Activated CD8-positive, alpha-beta memory T cell treated with anti-CD3 and anti-CD28 coated beads, Interleukin-2, amount 10 ng/mL, durations not matched to agents 7 days and 5 days (primary cell): ENCODE results near the gene E2F2. TPM values are rescaled to one million over a fixed set of nuclear protein-coding genes. Genes with fewer than 3 reads are reported as not detected.

Experiments
- ATAC-seq: fragments of 150-1000 bp; cut with Tn5 transposase; one replicate; pipeline ENCODE4 v1.10.0; 2021; ENCODE audit warnings: moderate library complexity
- CTCF ChIA-PET: fragments of 350-600 bp; sonication (Branson Sonifier 250); formaldehyde crosslinking; loops from one replicate; lab custom pipeline; 2021; ENCODE audit warnings: antibody characterized with exemption; lab: Charles Lee
- DNase-seq: peaks from one replicate; pipeline ENCODE4 v3.0.0-alpha.2; 2020
- H3K27ac Mint-ChIP-seq: one replicate; pipeline ENCODE4 v1.8.0; 2021; ENCODE audit warnings: mild to moderate bottlenecking, mixed read lengths
- H3K27me3 Mint-ChIP-seq: one replicate; pipeline ENCODE4 v1.8.0; 2021; ENCODE audit warnings: mixed read lengths
- H3K36me3 Mint-ChIP-seq: one replicate; pipeline ENCODE4 v1.8.0; 2021; ENCODE audit warnings: mild to moderate bottlenecking, mixed read lengths
- H3K4me1 Mint-ChIP-seq: one replicate; pipeline ENCODE4 v1.8.0; 2021; ENCODE audit warnings: mixed read lengths
- H3K4me3 Mint-ChIP-seq: one replicate; pipeline ENCODE4 v1.8.0; 2021; ENCODE audit warnings: mild to moderate bottlenecking, moderate library complexity, mixed read lengths
- H3K9me3 Mint-ChIP-seq: one replicate; pipeline ENCODE4 v1.8.0; 2022; ENCODE audit warnings: low read depth, mixed read lengths
- total RNA-seq, 2 experiments: library from RNA; stranded (reverse); gene quantifications; one replicate each; pipeline ENCODE4 v1.2.3, GENCODE V29; 2021

Gene E2F2
- total RNA-seq, 2 experiments from 2014 or later = 77.4 to 103 TPM

DNA sequence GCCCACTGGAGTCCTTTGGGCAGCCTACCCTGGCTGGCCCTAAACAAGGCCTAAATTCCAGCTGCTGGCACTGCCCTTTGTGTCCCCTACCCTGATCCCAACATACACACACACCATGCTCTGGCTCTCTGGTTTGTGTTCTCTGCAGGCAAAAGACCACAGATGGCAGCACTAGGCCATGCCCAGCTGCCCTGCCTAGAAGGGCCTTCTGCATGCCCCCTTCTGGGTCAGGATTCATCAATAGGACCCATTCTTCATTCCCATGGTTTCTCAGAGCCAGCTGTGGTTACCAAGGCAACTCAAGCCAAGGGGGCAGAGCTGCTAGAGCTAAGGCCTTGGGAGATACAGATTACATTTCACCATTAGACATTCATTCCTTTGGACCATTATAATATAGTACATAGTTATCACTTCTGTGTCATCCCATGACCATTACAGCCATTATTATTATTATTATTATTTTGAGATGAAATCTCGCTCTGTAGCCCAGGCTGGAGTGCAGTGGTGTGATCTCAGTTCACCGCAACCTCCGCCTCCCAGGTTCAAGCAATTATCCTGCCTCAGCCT is 64.5 kb downstream of the E2F2 start:
- ATAC-seq (no peak), DNase-seq (no peak)
- CTCF ChIA-PET = interaction anchor here (1.4 kb wide), 1 partner anchor 171 kb away, joined by 4 read pairs; no protein-coding TSS in a partner anchor
- H3K27me3 Mint-ChIP-seq = peaks cover 5% of the 10 kb centered on the region
- no peak overlapping the region for H3K27ac Mint-ChIP-seq
- H3K36me3 Mint-ChIP-seq = no peaks in the 10 kb centered on the region
- no peaks in the 10 kb centered on the region for H3K4me1 Mint-ChIP-seq
- no peak overlapping the region for H3K4me3 Mint-ChIP-seq
- H3K9me3 Mint-ChIP-seq = no peaks in the 10 kb centered on the region

- CTCF ChIA-PET = no interaction called here
- no peak overlapping the region for H3K27ac Mint-ChIP-seq
- no peak overlapping the region for H3K4me3 Mint-ChIP-seq
- ATAC-seq (no peak), DNase-seq (no peak)
- H3K9me3 Mint-ChIP-seq = no peaks in the 10 kb centered on the region
- peaks cover 23% of the 10 kb centered on the region for H3K27me3 Mint-ChIP-seq
- no peaks in the 10 kb centered on the region for H3K36me3 Mint-ChIP-seq
- H3K4me1 Mint-ChIP-seq = no peaks in the 10 kb centered on the region
Observed at GRCh38 chr1:23463286-23463685, 67.7 kb downstream of the E2F2 start.

- H3K9me3 Mint-ChIP-seq = no peaks in the 10 kb centered on the region
- H3K27ac Mint-ChIP-seq = no peak overlapping the region
- H3K36me3 Mint-ChIP-seq = no peaks in the 10 kb centered on the region
- H3K4me1 Mint-ChIP-seq = no peaks in the 10 kb centered on the region
- H3K27me3 Mint-ChIP-seq = peaks cover 26% of the 10 kb centered on the region
- no peak overlapping the region for H3K4me3 Mint-ChIP-seq
- no peak for DNase-seq
- no peak for ATAC-seq
- CTCF ChIA-PET = interaction anchor here (0.9 kb wide), 1 partner anchor 21 kb away, joined by 4 read pairs; no protein-coding TSS in a partner anchor
Observed at GRCh38 chr1:23462766-23463165, 68.3 kb downstream of the E2F2 start.

- no peak overlapping the region for H3K27ac Mint-ChIP-seq
- no peak overlapping the region for H3K4me3 Mint-ChIP-seq
- DNase-seq (no peak), ATAC-seq (no peak)
- H3K36me3 Mint-ChIP-seq = no peaks in the 10 kb centered on the region
- peaks cover 5% of the 10 kb centered on the region for H3K4me1 Mint-ChIP-seq
- H3K27me3 Mint-ChIP-seq = peaks cover 26% of the 10 kb centered on the region
- CTCF ChIA-PET = interaction anchor here (0.6 kb wide), 2 partner anchors 36 to 47 kb away, joined by 3 read pairs; no protein-coding TSS in a partner anchor
- no peaks in the 10 kb centered on the region for H3K9me3 Mint-ChIP-seq
Observed at GRCh38 chr1:23461050-23461449, 70.0 kb downstream of the E2F2 start.

- no peak overlapping the region for H3K27ac Mint-ChIP-seq
- H3K36me3 Mint-ChIP-seq = no peaks in the 10 kb centered on the region
- no peak for ATAC-seq
- H3K4me3 Mint-ChIP-seq = no peak overlapping the region
- H3K4me1 Mint-ChIP-seq = peaks cover 5% of the 10 kb centered on the region
- no peaks in the 10 kb centered on the region for H3K9me3 Mint-ChIP-seq
- CTCF ChIA-PET = interaction anchor here (1.0 kb wide), 1 partner anchor 20 kb away, joined by 3 read pairs; no protein-coding TSS in a partner anchor
- no peak for DNase-seq
- H3K27me3 Mint-ChIP-seq = peaks cover 28% of the 10 kb centered on the region
Observed at GRCh38 chr1:23460519-23460918, 70.5 kb downstream of the E2F2 start.

- ATAC-seq (no peak), DNase-seq (no peak)
- H3K9me3 Mint-ChIP-seq = no peaks in the 10 kb centered on the region
- peaks cover 5% of the 10 kb centered on the region for H3K4me1 Mint-ChIP-seq
- H3K27me3 Mint-ChIP-seq = peaks cover 33% of the 10 kb centered on the region
- H3K36me3 Mint-ChIP-seq = no peaks in the 10 kb centered on the region
- CTCF ChIA-PET = no interaction called here
- no peak overlapping the region for H3K27ac Mint-ChIP-seq
- no peak overlapping the region for H3K4me3 Mint-ChIP-seq
Observed at GRCh38 chr1:23459338-23459757, 71.7 kb downstream of the E2F2 start.

Other genes starting within 250 kb of the E2F2 start
- 100 to 1,000 TPM; 220 to 222 TPM for gene HNRNPR, start 186.9 kb downstream of the E2F2 start, total RNA-seq
- 1 to 10 TPM; 5.3 to 6.6 TPM for gene ZNF436, start 161.4 kb downstream of the E2F2 start, total RNA-seq
- 1 to 10 TPM in 1 of 2 experiments, under 1 TPM in 1; 0.26 to 1.3 TPM for gene TCEA3, start 106.5 kb downstream of the E2F2 start, total RNA-seq
- under 1 TPM in 1 of 2 experiments, not detected in 1; 0.35 TPM for gene ASAP3, start 47.1 kb downstream of the E2F2 start, total RNA-seq
- gene ID3, start 28.3 kb upstream of the E2F2 start, total RNA-seq = 10 to 100 TPM; 14.4 to 34.2 TPM
- gene RPL11, start 160.6 kb upstream of the E2F2 start, total RNA-seq = 1,000 to 10,000 TPM in 1 of 2 experiments, 100 to 1,000 TPM in 1; 844 to 1,001 TPM
- gene ELOA, start 212.2 kb upstream of the E2F2 start, total RNA-seq = 10 to 100 TPM; 30.1 to 40.7 TPM
- gene PITHD1, start 247.2 kb upstream of the E2F2 start, total RNA-seq = 10 to 100 TPM; 52.9 to 67.1 TPM